ENCODE results near the gene ADM.
"Not testable (repeated sequence)": the region's sequence is repeated elsewhere in the genome, so short reads cannot be mapped to it uniquely, and the experiment has no call there.

The ADM gene

DNA sequence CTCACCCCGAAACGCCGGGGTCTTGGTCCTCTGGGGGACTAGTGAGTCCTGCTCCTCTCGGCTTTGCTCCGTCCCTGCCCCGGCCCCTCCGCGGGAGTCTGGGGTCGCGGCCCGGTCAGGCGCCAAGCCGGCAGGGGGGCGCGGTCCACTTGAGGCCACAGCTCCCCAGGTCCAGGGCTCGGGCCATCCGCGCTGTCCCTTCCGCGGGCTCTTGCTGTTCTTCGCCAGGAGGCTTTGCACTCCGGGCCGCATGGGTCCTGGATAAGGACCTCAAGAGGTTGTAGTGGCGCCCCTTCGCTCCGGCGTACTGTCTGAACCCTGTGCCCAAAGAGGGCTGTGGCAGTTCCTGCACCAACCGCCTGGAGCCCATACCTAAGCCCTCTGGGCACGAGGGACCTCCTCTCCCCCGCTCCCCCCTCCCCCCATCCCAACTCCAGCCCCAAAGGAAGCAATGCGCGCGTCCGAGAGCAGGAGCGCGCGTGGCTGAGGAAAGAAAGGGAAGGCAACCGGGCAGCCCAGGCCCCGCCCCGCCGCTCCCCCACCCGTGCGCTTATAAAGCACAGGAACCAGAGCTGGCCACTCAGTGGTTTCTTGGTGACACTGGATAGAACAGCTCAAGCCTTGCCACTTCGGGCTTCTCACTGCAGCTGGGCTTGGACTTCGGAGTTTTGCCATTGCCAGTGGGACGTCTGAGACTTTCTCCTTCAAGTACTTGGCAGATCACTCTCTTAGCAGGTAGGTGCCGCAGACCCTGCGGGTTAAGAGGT, at the start of gene ADM:
TSS of gene ADM (plus strand) at position 579 of the 767 bp plus-strand sequence. CDS start 628 bp downstream, outside the sequence.
- DNase-seq, result peak; percentile 96

DNA sequence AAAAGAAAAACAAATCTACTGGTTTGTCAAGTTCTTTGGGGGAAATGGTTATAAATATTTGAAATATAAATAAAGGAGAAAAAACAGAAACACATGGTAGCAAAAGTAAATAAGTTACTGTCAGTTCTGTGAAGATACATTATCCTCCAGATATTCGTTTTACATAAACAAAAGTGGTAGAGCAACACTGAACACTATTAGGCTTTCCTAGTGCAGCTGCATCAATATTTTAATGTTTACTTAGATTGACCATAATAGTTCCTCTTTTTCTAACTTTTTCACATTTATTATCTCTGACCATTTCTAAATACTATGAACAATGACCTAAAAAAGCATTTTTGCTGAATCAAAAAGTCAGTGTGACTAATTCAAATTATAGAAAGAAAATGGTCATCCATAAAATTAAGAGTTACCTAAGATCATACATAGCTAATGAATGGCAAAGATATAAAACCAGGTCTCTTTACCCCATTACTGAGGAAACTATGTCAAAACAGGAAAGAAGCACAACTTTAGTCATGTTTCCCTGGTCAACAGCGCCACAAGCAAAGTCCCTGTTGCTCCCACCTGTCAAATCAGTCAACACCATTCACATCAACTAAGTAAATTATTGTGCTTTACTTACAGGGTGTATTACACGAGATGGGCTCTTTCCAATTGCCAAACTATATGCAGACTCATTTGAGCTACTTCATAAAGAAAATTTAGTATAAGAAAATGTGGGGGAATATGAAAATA, 49.3 kb upstream of the ADM start:
- no peak for DNase-seq

- no peak for DNase-seq
Observed at GRCh38 chr11:10257478-10257877, 47.4 kb upstream of the ADM start.

- no peak for DNase-seq
Observed at GRCh38 chr11:10261821-10262220, 43.1 kb upstream of the ADM start.

DNA sequence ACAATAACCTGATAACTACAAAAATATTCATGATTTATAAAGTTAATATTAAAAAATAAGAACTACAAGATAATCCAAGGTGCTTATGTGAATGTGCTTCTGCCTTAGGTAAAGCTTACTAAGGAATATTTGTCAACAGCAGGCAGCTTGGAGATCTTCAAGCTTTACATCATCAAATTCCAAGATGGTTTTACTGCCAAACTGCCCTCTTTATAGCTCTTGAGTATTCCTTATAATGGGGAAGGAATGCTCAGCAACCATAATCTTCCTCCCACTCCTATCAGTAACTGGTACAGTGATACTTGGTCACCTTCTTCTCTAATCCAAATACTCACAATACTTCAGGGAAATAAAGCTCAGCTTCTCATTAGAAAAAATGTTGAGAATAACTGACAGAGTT, 40.9 kb upstream of the ADM start:
- no peak for DNase-seq

DNA sequence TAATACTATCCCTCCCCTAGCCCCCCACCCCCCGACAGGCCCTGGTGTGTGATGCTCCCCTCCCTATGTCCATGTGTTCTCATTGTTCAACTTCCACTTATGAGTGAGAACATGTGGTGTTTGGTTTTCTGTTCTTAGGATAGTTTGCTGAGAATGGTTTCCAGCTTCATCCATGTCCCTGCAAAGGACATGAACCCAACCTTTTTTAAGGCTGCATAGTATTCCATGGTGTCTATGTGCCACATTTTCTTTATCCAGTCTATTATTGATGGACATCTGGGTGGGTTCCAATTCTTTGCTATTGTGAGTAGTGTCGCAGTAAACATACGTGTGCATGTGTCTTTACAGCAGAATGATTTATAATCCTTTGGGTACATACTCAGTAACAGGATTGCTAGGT, 40.2 kb upstream of the ADM start:
- DNase-seq, result not testable (repeated sequence)

DNA sequence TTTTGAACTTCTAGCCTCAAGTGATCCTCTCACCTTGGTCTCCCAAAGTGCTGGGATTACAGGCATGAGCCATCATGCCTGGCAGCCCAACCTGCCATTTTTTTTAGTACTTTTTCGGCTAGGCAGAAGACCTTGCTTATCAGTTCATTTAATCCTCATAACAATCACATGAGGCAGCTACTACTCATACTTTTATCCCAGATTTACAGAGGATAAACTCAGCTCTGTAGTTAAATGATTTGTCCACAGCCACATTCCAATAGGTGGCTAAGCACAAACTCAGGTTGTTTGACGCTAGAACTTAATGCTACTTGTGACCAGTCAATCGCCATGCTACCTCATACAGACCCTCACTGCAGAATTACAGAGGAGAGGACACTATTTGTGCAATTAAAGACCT, 38.9 kb upstream of the ADM start:
- no peak for DNase-seq

DNA sequence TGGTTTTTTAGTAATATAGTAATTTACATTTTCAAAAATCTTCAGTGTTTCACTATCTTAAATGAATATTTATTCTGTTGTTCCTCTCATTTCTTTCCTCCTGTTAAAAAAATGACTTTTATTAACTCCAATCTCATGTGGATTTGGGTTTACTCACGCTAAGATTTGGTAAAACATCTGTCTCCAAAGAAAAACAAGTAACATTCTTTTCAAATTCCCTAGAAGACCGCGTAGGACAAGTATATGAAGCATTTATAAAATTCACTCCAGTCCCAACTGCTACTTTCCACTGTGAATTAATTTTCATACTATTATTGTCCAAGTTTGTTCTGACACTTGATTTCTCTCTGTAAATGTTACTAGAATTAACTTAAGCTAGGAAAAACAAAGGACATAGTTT, 37.1 kb upstream of the ADM start:
- DNase-seq, result no peak

DNA sequence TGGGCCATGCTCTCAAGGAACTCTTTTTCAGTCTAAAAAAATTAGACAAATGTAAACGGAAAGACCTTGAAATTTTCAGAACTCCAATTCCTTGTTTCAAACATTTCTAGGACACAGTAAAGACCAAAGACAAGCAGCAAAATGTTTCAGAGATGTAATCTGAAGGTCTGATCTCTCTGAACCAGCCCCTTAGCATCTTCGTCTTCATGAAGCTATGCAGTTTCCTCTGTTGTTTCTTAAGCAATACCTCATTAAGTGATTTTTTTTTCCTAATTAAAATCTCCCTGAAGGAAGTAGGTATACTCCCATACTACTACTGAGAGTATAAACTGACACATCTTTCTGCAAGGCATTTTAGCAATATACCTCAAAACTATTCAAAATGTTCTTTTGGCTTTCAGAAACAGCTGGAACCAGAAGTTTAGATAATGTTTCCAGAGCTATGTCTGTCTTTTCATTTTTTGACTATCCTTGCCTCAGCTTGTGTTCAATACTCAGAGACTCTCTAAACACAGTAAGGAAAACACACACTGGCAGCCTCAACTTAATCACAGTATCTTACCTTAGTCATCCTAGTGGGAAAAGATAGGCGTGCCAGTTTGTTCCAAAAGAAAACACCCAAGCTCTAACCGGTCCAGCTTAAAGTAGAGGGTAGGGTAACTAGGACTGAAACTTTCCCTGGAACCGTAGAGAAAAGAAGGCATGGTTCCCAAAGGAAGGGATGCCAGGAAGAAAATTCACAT, 36.0 kb upstream of the ADM start:
- no peak for DNase-seq

DNA sequence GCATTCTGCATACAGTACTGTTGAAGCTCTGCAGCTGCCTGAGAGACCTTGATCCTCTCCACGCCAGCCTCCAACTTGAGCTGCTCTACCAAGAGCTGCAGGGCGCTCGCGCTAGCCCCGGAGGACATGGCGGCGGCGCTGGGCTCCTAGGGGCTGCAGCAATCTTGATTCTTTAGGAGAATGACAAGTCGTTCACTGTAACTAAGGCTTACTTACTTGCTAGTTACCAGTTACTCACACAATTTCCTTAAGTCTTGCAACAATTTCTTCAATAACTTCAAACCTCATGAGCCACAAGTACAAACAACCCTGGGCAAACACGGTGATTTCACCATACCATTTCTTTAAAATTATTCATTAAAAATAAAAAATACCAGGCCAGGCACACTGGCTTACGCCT, 32.7 kb upstream of the ADM start:
- no peak for DNase-seq

DNA sequence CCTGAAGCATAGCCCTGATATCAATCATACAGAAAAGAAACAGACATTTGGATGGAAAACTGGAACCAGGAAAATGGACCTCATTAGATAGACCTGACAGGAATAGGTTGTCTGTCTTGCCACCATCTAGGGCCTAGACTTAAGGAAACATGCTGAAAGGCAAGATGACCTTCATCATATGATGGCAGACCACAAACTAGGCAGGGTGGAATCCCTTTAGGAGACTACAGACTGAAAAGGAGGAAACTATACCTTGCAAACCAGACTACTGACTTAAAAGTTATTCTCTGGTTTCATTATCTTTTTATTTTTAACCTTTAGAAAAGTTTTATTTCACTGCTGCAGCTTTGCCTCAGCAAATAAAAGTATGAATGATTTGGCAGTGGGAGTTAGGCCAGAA, 31.1 kb upstream of the ADM start:
- no peak for DNase-seq

DNA sequence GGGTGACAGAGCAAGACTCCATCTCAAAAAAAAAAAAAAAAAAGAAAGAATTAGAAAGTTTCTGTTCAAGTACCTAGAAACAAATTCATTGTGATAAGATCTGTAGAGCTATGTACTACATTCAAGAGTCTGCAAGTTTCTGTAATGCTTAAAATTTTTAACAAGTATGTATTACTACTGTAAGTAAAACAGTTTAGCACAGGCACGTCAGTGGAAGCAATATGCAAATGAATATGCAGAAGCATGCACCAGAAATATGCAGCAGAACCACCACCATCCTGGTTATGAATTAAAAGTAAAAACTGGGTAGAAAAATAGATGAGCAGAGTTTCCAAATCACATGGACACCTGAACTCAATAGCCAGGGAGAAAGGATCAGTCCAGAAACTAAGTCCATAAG, 30.1 kb upstream of the ADM start:
- DNase-seq, result no peak

DNA sequence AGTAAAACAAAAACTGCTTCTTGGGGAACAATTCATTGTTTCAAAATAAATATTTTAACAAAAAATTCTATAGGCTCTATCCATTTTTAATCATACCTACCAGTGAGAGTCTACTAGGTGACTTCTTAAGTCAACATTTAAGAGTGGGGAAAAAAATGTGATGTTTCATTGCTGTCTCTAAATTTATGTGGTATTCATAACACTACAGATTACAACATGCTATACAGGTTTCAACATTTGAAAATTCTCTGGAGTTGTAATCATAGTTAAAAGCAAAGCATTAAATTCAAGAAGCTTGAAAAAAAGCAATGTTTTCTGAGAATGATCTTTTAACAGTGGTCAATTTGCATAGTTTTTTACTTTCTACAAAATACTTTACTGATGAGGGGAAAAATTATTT, 29.2 kb upstream of the ADM start:
- no peak for DNase-seq

GRCh38 chr11:10282117-10282516, 22.8 kb upstream of the ADM start:
- no peak for DNase-seq

DNA sequence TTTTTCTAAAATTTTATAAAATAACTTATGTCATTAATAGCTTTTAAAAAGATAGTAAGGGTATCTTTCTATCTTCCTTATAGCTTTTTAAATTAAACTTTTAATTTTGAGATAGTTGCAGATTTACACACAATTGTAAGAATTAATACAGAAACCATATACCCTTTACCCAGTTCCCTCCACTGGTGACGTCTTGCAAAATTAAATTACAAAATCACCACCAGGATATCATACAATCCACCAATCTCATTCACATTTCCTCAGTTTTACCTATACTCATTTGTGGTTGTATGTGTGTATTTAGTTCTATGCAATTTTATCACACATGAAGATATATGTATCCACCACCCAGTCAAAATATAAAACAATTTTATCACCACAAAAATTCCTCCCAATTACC, 20.9 kb upstream of the ADM start:
- no peak for DNase-seq

DNA sequence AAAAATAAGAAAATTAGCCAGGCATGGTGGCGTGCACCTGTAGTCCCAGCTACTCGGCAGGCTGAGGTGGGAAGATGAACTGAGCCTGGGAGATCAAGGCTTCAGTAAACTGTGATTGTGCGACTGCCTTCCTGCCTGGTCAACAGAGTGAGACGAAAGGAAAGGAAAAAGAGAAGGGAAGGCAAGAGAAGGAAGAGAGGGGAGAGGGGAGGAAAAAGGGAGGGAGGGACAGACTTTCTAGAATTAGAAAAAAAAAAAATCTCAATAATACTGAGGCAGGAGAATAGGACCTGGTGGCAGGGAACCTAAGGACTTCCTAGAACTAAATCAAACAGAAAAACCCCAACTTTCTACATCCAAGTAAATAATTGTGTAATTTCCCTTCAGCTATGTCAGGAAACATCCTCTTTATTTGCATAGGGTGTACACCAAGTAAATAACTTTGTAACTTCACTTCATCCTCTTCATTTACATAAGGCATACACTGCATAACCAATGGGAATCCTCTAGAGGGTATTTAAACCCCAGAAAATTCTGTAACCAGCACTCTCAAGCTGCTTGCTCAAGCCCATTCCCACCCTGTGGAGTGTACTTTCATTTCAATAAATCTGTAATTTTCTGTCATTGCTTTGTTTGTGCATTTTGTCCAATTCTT, 19.6 kb upstream of the ADM start:
- DNase-seq, result no peak

DNA sequence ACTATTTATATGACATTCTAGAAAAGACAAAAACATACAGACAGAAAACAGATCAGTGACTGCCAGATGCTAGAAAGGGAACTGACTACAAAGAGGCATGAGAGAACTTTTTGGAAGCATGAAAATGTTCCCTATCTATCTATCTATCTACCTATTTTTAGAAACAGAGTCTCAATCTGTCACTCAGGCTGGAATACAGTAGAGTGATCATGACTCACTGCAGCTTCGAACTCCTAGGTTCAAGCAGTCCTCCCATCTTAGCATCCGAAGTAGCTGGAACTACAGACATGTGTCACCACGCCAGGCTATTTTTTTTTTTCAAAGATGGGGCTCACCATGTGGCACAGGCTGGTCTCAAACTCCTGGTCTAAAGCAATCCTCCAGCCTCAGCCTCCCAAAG, 17.7 kb upstream of the ADM start:
- DNase-seq, result no peak

DNA sequence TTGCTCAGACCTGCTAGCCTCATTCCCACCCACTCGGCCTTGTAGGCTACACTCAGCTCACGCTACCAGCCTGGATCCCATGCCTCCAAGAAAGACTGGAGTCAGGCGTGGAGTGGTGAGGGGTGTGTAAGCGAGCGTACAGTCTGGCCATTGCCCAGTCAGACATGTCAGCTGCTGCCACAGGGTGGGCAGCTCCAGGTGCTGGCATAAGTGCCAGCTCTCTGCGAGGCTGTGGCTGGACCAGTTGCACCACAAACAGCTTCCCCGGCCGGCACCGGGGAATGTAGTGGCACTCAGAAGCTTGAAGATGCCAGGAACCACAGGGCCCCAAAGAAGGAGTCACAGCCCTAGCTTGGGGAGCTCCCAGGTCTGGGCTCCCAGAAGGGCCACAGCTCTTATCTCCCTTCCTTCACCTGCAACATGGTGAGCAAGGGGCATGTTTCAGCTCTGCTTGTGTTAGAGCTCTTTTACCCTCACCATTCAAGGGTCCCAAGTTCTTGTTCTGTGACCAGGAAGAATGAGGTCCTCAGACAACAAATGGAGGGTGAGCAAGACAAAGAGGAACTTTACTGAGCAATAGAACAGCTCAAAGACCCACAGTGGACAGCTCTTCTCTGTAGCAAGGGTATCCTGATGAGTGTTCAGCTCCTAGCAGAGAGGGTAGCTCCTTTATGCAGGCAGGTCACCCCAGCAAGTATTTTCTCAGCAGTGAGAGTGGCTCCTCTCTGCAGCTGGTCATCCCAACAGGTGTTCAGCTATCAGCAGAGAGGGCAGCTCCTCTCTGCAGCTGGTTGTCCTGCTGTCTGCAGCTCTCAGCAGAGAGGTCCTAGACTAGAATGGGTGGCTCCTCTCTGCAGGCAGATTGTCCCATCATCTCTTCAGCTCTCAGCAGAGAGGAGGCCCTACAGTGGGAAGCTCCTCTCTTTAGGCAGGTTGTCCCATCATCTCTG, 16.8 kb upstream of the ADM start:
- DNase-seq, result no peak

DNA sequence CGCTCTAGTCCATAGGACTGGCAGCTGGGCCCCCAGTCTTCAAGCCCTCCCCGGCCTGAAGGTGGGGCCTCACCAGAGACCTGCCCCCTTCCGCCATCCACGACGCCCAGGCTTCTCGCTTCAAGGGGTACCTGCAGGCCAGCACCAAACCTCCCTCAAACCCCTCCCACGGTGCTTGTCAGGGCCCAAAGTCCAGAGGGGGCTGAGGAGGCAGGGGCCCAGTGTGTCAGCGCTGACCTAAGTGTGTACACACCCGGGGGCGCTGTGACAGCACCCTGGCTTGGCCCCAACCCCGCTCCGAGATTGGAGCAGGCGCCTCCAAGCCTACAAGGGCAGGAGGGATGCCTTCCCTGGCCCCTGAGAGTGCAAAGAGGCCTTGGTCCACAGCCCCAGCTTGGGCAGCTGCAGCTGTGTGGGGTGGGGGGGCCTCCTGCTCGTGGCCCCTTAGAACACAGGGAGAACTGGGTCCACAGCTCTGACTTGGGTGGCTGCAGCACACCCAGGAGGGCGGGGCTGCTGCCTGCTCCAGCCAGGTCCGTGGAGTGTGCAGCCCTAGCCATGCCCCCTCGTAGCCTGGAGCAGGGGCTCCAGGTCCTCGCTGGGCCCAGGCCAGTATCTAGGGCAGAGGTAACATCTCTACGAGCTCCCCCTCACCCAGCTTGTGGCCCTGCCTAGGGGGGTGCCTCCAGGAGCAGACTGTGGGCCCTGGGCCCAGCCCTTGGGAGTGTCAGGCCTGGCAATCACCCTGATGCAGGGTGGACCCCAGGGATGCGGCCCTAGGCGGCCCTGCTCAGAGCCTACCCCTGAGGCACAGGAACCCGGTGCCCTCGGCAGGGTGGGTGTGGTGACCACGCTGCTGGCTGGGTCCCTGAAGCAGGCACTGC, 15.8 kb upstream of the ADM start:
- DNase-seq, result no peak

DNA sequence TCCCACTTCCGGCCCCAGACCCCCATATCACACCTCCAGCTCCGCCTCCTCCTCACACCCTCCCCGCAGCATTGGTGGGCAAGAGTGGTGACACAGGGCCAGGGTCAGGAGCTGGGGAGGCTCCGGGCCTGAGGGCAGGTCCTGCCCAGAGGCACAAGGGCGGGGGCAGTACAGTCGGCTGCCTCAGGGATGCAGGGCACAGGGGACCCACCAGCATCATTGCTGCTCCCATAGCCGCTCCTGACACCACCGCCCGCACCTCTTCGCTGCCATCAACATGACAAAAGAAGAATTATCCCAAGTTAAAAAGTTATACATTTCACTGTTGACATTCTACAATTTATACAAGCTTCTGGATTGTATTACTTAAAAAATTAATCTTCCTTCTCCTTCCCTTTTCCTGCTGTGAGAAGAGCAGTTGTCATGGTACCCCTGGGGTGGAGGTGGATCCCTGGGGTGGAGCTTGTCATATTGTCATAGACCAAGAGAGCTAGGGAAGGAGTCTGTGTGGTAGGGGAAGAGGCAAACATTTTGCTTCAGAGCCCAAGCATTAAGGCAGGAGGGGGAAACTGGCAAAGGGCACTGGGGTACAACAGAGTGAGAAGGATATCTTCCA, 15.0 kb upstream of the ADM start:
- no peak for DNase-seq
